Superior temporal gyrus (tissue), 1 donor: ENCODE results near the gene CNGB1.
"Not testable (repeated sequence)": the region's sequence is repeated elsewhere in the genome, so short reads cannot be mapped to it uniquely, and the experiment has no call there.

Experiments used
- DNase-seq: peaks from one replicate; pipeline ENCODE4 v3.0.0-alpha.2; 2016; ENCODE audit errors: extremely low spot score

The CNGB1 gene

GRCh38 chr16:57906382-57907316 is 64.3 kb downstream of the CNGB1 start:
- DNase-seq: no peak

GRCh38 chr16:57904101-57904500 is 66.8 kb downstream of the CNGB1 start:
- DNase-seq: no peak

- DNase-seq: no peak
Measured at GRCh38 chr16:57903656-57904055, 67.3 kb downstream of the CNGB1 start.

GRCh38 chr16:57901480-57902069 is 69.4 kb downstream of the CNGB1 start:
- no peak for DNase-seq

- DNase-seq: no peak
Measured at GRCh38 chr16:57900796-57901479, 70.0 kb downstream of the CNGB1 start.

- peak; percentile 90 for DNase-seq
Measured at GRCh38 chr16:57899771-57900661, 70.9 kb downstream of the CNGB1 start.

GRCh38 chr16:57898961-57899360 is 72.0 kb downstream of the CNGB1 start:
- DNase-seq: no peak

GRCh38 chr16:57897996-57898395 is 72.9 kb downstream of the CNGB1 start:
- no peak for DNase-seq

GRCh38 chr16:57897053-57897784 is 73.7 kb downstream of the CNGB1 start:
- DNase-seq: no peak

GRCh38 chr16:57895081-57895547 is 75.8 kb downstream of the CNGB1 start:
- DNase-seq: not testable (repeated sequence)

- no peak for DNase-seq
Measured at GRCh38 chr16:57894390-57895080, 76.4 kb downstream of the CNGB1 start.

- DNase-seq: no peak
Measured at GRCh38 chr16:57893559-57894389, 77.2 kb downstream of the CNGB1 start.

- DNase-seq: no peak
Measured at GRCh38 chr16:57893217-57893558, 77.7 kb downstream of the CNGB1 start.

- DNase-seq: no peak
Measured at GRCh38 chr16:57892447-57893096, 78.4 kb downstream of the CNGB1 start.

- DNase-seq: no peak
Measured at GRCh38 chr16:57892041-57892440, 78.9 kb downstream of the CNGB1 start.

GRCh38 chr16:57890752-57891111 is 80.2 kb downstream of the CNGB1 start:
- no peak for DNase-seq

GRCh38 chr16:57889960-57890751 is 80.8 kb downstream of the CNGB1 start:
- DNase-seq: no peak

GRCh38 chr16:57889522-57889921 is 81.4 kb downstream of the CNGB1 start:
- no peak for DNase-seq
